ENCODE data around the gene NEDD4L. TPM values are rescaled to one million over a fixed set of nuclear protein-coding genes. Genes with fewer than 3 reads are reported as not detected.

The NEDD4L gene
- total and polyA plus RNA-seq, 7 donors = 52.0 to 104 (median 57.4) TPM

DNA sequence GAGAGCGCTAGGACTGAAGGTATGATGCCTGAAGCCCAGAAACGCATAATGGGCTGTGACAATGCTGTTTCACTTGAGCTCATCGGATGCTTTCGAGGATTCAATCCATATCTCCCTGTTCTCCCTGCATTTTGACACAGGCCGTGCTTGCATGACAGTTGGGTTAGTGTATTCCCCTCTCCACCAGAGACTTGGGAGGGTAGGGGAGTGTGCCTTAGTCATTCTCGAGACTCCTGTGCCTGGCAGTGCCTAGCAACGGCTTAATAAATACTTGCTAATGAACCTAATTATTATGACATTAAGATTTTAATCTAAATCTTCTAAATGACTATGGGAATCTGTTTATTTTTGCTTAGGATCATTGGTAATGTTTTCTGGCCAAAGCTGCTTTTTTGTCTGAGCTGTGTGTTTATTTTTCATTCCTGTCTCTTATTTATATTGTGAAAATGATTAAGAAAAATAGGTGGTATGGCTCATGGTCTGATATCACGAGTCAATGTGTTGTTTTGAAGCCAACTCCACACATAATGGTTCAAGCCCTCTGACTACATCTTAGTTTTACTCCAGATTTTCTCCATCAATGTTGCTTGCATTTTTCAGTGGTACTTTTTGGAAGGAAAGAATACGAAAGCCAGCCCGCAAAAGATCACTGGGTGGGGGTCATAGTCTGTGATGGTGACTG, 61.3 kb downstream of the NEDD4L start:
- no peaks in the 10 kb centered on the region for H3K36me3 ChIP-seq
- no peaks in the 10 kb centered on the region for H3K27me3 ChIP-seq
- no peaks in the 10 kb centered on the region for H3K4me1 ChIP-seq
- no peak for DNase-seq
- WGBS, 2 donors = 90 to 92% methylated on average over 10 of the region's 10 CpGs
- no peak overlapping the region for H3K4me3 ChIP-seq
- intact Hi-C loops (cut with DNase I) = no loop called here
- peak overlapping the region in 1 of 4 donors; percentile 25 for H3K27ac ChIP-seq
- H3K9me3 ChIP-seq = no peaks in the 10 kb centered on the region
- TF ChIP-seq EP300 (IDR thresholded peaks at IDR 0.05) = no peak
- TF ChIP-seq POLR2A (IDR thresholded peaks at IDR 0.05) = no peak
- TF ChIP-seq POLR2AphosphoS5 (IDR thresholded peaks at IDR 0.05) = no peak
- TF ChIP-seq, protein P1, sequence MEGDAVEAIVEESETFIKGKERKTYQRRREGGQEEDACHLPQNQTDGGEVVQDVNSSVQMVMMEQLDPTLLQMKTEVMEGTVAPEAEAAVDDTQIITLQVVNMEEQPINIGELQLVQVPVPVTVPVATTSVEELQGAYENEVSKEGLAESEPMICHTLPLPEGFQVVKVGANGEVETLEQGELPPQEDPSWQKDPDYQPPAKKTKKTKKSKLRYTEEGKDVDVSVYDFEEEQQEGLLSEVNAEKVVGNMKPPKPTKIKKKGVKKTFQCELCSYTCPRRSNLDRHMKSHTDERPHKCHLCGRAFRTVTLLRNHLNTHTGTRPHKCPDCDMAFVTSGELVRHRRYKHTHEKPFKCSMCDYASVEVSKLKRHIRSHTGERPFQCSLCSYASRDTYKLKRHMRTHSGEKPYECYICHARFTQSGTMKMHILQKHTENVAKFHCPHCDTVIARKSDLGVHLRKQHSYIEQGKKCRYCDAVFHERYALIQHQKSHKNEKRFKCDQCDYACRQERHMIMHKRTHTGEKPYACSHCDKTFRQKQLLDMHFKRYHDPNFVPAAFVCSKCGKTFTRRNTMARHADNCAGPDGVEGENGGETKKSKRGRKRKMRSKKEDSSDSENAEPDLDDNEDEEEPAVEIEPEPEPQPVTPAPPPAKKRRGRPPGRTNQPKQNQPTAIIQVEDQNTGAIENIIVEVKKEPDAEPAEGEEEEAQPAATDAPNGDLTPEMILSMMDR (IDR thresholded peaks at IDR 0.05) = no peak

DNA sequence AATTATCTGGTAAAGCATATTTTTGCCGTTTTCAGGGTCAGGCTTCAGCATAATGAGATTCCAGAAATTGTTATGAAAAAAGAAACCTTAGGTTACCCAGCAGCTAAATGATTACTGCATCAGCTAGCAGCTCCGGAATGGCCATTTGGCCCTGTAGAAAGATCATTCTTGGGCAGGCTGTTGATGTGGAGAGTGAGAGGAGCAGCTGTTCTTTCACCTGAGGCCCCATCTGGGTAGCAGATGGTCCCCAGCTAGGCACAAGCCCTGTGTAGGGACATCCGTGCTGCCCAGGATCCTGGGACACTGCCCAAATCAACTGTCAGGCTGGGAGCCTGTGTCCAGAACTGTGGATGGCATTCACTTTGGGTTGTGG, 61.8 kb downstream of the NEDD4L start:
- TF ChIP-seq, protein P1 (IDR thresholded peaks at IDR 0.05) = no peak
- TF ChIP-seq POLR2A (IDR thresholded peaks at IDR 0.05) (no peak), EP300 (IDR thresholded peaks at IDR 0.05) (no peak), POLR2AphosphoS5 (IDR thresholded peaks at IDR 0.05) (no peak)
- intact Hi-C loops (cut with DNase I) = no loop called here
- Histone ChIP-seq H3K27me3 (no peaks in the 10 kb centered on the region), H3K4me3 (no peak overlapping the region), H3K9me3 (no peaks in the 10 kb centered on the region), H3K27ac (peak overlapping the region in 1 of 4 donors; percentile 39), H3K4me1 (no peaks in the 10 kb centered on the region), H3K36me3 (no peaks in the 10 kb centered on the region)
- DNase-seq = no peak
- WGBS, 2 donors = 80 to 86% methylated on average over 3 of the region's 3 CpGs

DNA sequence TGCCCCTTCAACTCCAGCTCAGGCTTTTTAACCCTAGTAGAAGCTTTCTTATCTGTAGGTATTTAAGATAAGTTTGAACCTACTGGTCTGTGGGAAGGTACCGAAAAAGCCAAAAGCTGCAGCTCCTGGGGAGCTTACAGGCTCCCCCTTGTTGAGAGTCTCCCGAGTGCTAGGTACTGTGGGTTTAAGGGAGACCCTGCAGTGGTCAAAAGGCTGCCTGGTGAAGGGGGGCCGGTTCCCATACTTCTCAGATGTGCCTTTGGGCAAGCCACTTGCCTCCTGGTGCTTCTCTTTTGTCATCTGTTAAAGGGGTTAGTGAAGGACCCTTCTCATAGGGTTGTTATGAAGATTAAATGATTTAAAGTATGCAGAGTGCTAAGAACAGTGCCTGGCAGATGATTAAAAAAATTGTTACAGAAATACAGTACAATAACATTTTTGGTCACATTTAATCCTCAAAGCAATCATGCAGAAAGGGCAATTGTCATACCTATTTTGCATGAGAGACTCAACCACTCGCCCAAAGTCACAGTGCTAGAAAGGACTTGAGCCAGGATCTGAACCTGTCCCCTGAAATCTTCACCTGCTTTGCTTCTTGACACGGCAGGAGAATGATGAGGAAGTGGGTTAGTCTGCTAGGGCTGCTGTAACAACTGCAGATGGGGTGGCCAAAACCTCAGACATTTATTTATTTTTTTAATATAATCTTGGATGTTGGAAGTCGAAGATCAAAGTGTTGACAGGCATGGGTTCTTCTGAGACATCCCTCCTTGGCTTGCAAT, 62.5 kb downstream of the NEDD4L start:
- WGBS, 2 donors = 73 to 89% methylated on average over 6 of the region's 6 CpGs
- H3K4me1 ChIP-seq = no peaks in the 10 kb centered on the region
- intact Hi-C loops (cut with DNase I) = no loop called here
- TF ChIP-seq, protein P1 (IDR thresholded peaks at IDR 0.05) = no peak
- TF ChIP-seq POLR2AphosphoS5 (IDR thresholded peaks at IDR 0.05) (no peak), POLR2A (IDR thresholded peaks at IDR 0.05) (no peak), EP300 (IDR thresholded peaks at IDR 0.05) (no peak)
- no peaks in the 10 kb centered on the region for H3K9me3 ChIP-seq
- peak overlapping the region in 1 of 4 donors; percentile 39 for H3K27ac ChIP-seq
- no peak overlapping the region for H3K4me3 ChIP-seq
- H3K27me3 ChIP-seq = no peaks in the 10 kb centered on the region
- no peaks in the 10 kb centered on the region for H3K36me3 ChIP-seq
- no peak for DNase-seq

DNA sequence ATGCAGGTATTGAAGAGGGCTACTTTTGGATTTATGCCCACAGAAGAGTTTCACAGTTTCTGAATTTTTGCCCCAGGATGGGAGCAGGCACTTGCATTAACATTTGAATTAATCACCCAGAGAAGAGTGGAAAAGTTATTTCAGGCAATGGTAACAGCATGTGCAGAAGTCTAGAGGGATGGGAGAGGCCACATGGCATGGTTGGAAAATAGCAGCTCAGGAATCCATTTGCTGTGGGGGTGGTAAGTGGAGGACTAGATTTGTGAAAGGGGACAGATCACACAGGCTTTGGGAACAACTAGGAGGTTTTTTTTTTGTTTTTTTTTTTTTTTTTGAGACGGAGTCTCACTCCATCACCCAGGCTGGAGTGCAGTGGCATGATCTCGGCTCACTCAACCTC, 65.2 kb downstream of the NEDD4L start:
- H3K27me3 ChIP-seq = no peaks in the 10 kb centered on the region
- no peaks in the 10 kb centered on the region for H3K4me1 ChIP-seq
- H3K27ac ChIP-seq = no peak overlapping the region
- H3K9me3 ChIP-seq = no peaks in the 10 kb centered on the region
- H3K4me3 ChIP-seq = no peak overlapping the region
- TF ChIP-seq EP300 (IDR thresholded peaks at IDR 0.05) (no peak), POLR2A (IDR thresholded peaks at IDR 0.05) (no peak), POLR2AphosphoS5 (IDR thresholded peaks at IDR 0.05) (no peak)
- intact Hi-C loops (cut with DNase I) = no loop called here
- 89 to 100% methylated on average over 2 of the region's 2 CpGs for WGBS, 2 donors
- H3K36me3 ChIP-seq = no peaks in the 10 kb centered on the region
- DNase-seq = no peak

DNA sequence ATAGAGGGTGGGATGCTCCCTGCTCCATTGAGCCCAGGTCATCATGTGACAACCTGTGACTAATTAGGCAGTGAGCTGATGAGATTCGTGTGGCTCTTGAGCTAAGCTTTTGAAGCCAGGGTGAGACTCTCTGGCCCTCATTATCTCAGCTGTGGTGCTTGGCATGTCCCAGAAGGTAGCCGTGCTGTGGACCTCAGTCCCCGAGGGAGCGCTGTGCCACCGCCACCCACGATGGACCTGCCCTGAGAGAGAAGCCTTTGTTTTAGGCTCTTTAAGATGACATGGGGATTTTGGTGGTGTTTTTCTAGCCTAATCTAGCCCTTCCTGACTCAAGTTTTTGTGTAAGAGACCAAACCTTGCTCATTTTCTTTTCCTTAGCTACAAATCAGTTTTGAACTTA, 66.4 kb downstream of the NEDD4L start:
- H3K27me3 ChIP-seq = no peaks in the 10 kb centered on the region
- H3K9me3 ChIP-seq = no peaks in the 10 kb centered on the region
- intact Hi-C loops (cut with DNase I) = no loop called here
- no peak for DNase-seq
- WGBS, 2 donors = 69 to 76% methylated on average over 6 of the region's 6 CpGs
- TF ChIP-seq, protein P1 (IDR thresholded peaks at IDR 0.05) = no peak
- TF ChIP-seq POLR2AphosphoS5 (IDR thresholded peaks at IDR 0.05) = no peak
- no peak for TF ChIP-seq POLR2A (IDR thresholded peaks at IDR 0.05)
- no peak for TF ChIP-seq EP300 (IDR thresholded peaks at IDR 0.05)
- H3K27ac ChIP-seq = no peak overlapping the region
- no peaks in the 10 kb centered on the region for H3K36me3 ChIP-seq
- no peak overlapping the region for H3K4me3 ChIP-seq
- H3K4me1 ChIP-seq = no peaks in the 10 kb centered on the region

Data from sigmoid colon (tissue), 7 donors.